ENCODE results near the gene MACROH2A1. TPM values are rescaled to one million over a fixed set of nuclear protein-coding genes. Genes with fewer than 3 reads are reported as not detected.

MACROH2A1 gene
- polyA plus RNA-seq, 1 of the 3 experiments (the other 2 are of a cell fraction): 165 TPM

DNA sequence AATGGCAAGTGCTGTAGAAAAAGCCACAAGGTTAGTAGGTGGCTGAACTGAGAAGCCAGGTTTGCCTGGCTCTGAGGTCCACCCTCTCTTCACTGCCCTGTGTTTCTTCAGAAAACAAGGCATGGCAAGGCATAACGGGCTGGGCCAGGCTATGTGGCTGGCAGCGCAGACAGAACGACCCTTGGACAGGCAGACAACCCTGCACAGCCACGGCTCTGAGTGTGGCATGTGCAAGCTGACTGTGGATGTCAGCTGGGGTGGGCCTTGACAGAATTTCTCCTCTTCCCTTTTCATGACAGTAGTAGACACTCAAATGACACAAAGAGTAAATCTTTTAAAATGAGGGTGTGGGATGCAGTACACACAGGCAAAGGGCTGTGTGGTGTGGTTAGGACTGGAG, 81.7 kb downstream of the MACROH2A1 start:
- no peak overlapping the region for H2AFZ ChIP-seq (ENCODE audit: low read depth)
- no peaks in the 10 kb centered on the region for H4K20me1 ChIP-seq (ENCODE audit: insufficient read depth)
- no peaks in the 10 kb centered on the region for H3K36me3 ChIP-seq (replicated peaks in 1 of 2; ENCODE audit: control insufficient read depth in 1 of 2, insufficient read depth in 2 of 2, low read length in 1 of 2)
- H3K4me1 ChIP-seq (ENCODE audit: control insufficient read depth in 1 of 2, insufficient read depth in 2 of 2, low read depth in 1 of 2, low read length in 1 of 2): no peaks in the 10 kb centered on the region; a peak in 1 of 4 replicates
- no peaks in the 10 kb centered on the region for H3K9me2 ChIP-seq
- H3K79me2 ChIP-seq (ENCODE audit: insufficient read depth): no peaks in the 10 kb centered on the region
- H3K9ac ChIP-seq: no peak overlapping the region
- ChIA-PET CTCF (no interaction called here), POLR2A (no interaction called here)
- no peaks in the 10 kb centered on the region for H3K9me3 ChIP-seq
- WGBS (ENCODE audit: low lambda C conversion rate): 100% methylated on average over 1 of the region's 4 CpGs
- no peak for DNase-seq
- H3F3A ChIP-seq (replicated peaks; ENCODE audit: insufficient read depth): no peaks in the 10 kb centered on the region
- H3K27ac ChIP-seq (ENCODE audit: low read depth in 2 of 2, low read length in 1 of 2): no peak overlapping the region
- H3K4me3 ChIP-seq (ENCODE audit: low read depth in 2 of 2, low read length in 1 of 2): no peak overlapping the region
- TF ChIP-seq TEAD4 (IDR thresholded peaks at IDR 0.05; ENCODE audit: borderline replicate concordance, insufficient read depth) (no peak), MAX (IDR thresholded peaks at IDR 0.05; ENCODE audit: low read depth) (no peak), SMC3 (IDR thresholded peaks at IDR 0.05; ENCODE audit: low read depth, low read length) (no peak), RCOR1 (IDR thresholded peaks at IDR 0.05; ENCODE audit: low read length) (no peak), FOSL2 (IDR thresholded peaks at IDR 0.05; ENCODE audit: borderline replicate concordance, low read depth) (no peak), POLR2AphosphoS5 (IDR thresholded peaks at IDR 0.05; ENCODE audit: low read depth, low read length) (no peak), EZH2phosphoT487 (IDR thresholded peaks at IDR 0.05; ENCODE audit: borderline replicate concordance, low read depth) (no peak), NRF1 (IDR thresholded peaks at IDR 0.05; ENCODE audit: low read depth, low read length) (no peak), TAF1 (IDR thresholded peaks at IDR 0.05; ENCODE audit: borderline replicate concordance, low read depth, low read length) (no peak), CTCF (IDR thresholded peaks at IDR 0.05) (no peak), JUND (IDR thresholded peaks at IDR 0.05) (no peak), CHD2 (IDR thresholded peaks at IDR 0.05; ENCODE audit: low read length, partially characterized antibody) (no peak), GATA2 (CRISPR knock-in tag; IDR thresholded peaks at IDR 0.05) (no peak), ZBTB33 (IDR thresholded peaks at IDR 0.05; ENCODE audit: borderline replicate concordance, low read depth) (no peak)
- H3K4me2 ChIP-seq: no peak overlapping the region
- no peaks in the 10 kb centered on the region for H3K27me3 ChIP-seq (ENCODE audit: insufficient read depth)

- Histone ChIP-seq H3K4me1 (ENCODE audit: control insufficient read depth in 1 of 2, insufficient read depth in 2 of 2, low read depth in 1 of 2, low read length in 1 of 2) (no peaks in the 10 kb centered on the region), H3K4me3 (ENCODE audit: low read depth in 2 of 2, low read length in 1 of 2) (no peak overlapping the region), H3K9me2 (no peaks in the 10 kb centered on the region), H3K4me2 (no peak overlapping the region), H3K27me3 (ENCODE audit: insufficient read depth) (no peaks in the 10 kb centered on the region), H3K79me2 (ENCODE audit: insufficient read depth) (no peaks in the 10 kb centered on the region), H2AFZ (ENCODE audit: low read depth) (no peak overlapping the region), H3K36me3 (replicated peaks in 1 of 2; ENCODE audit: control insufficient read depth in 1 of 2, insufficient read depth in 2 of 2, low read length in 1 of 2) (no peaks in the 10 kb centered on the region), H3K27ac (ENCODE audit: low read depth in 2 of 2, low read length in 1 of 2) (no peak overlapping the region), H3F3A (replicated peaks; ENCODE audit: insufficient read depth) (no peaks in the 10 kb centered on the region), H3K9me3 (no peaks in the 10 kb centered on the region), H3K9ac (no peak overlapping the region), H4K20me1 (ENCODE audit: insufficient read depth) (no peaks in the 10 kb centered on the region)
- TF ChIP-seq EP300 (IDR thresholded peaks at IDR 0.05; ENCODE audit: borderline replicate concordance in 1 of 2, low read depth in 1 of 2, low read length in 1 of 2) (no peak), CTCF (IDR thresholded peaks at IDR 0.05) (no peak), TAF1 (IDR thresholded peaks at IDR 0.05; ENCODE audit: borderline replicate concordance, low read depth, low read length) (no peak), MEF2A (IDR thresholded peaks at IDR 0.05; ENCODE audit: borderline replicate concordance, low read depth) (no peak)
- DNase-seq: no peak
- ChIA-PET CTCF (no interaction called here), POLR2A (no interaction called here)
- 17% methylated on average over 2 of the region's 2 CpGs for WGBS (ENCODE audit: low lambda C conversion rate)
These were observed 83.6 kb downstream of the MACROH2A1 start for GRCh38 chr5:135315386-135315785.

Data from SK-N-SH (cell line).